Measurements from ENCODE around the gene BRF1.

Gene BRF1

GRCh38 chr14:105334383-105335230, 33.8 kb upstream of the BRF1 start:
- TF ChIP-seq EZH2 (IDR thresholded peaks at IDR 0.05) (no peak), FOXP2 (optimal IDR thresholded peaks at IDR 0.05; ENCODE audit: control extremely low read depth, extremely low read length, insufficient read depth) (no peak), POLR2AphosphoS5 (IDR thresholded peaks at IDR 0.05; ENCODE audit: borderline replicate concordance, low read depth, low read length) (no peak)
- DNase-seq (ENCODE audit: low read depth, low spot score) = no peak
- no peak overlapping the region for H3K9ac ChIP-seq (ENCODE audit: insufficient read length)
- H3K27ac ChIP-seq = no peak overlapping the region
- no peak overlapping the region for H3K4me3 ChIP-seq
- H3K9me3 ChIP-seq (ENCODE audit: low read depth, low read length) = no peaks in the 10 kb centered on the region
- no peaks in the 10 kb centered on the region for H3K36me3 ChIP-seq (ENCODE audit: insufficient read depth, low read length)

DNA sequence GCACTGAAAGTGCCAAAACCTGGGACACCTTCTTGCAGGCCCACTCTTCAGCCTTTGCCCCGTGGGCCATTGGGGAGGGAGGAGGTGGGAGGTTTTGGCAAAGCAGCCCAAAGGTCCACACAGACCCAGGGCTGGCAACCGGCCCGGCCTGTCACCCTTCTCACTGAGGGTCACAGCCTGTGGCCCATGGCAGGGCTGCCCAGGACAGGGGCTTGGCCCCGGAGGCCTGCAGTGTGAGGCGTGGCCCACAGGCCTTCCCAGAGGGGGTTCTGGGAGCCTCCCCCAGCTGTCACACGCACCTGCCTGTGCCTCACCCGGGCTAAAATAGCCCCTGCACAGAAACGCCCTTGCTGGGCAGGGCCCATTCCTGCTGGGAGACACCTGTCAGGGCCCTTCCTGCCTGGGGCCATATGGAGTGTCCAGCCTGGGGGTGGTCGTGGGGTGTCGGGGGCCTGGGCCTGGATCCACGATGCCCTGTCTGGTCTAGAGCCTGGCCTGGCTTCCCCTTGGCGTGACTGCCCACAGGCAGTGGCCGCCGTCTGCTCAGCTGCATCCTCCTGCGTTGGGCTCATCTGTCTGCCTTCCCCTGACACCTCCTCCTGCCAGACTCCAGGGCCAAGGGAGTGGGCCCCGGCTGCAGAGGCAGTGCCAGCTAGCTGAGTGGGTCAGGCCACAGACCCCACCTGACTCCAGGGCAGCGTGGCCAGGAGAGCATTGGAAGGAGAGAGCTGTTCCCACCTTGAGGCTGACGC, 33.0 kb upstream of the BRF1 start:
- Histone ChIP-seq H3K27ac (no peak overlapping the region), H3K4me3 (no peak overlapping the region), H3K36me3 (ENCODE audit: insufficient read depth, low read length) (no peaks in the 10 kb centered on the region), H3K9ac (ENCODE audit: insufficient read length) (no peak overlapping the region), H3K9me3 (ENCODE audit: low read depth, low read length) (no peaks in the 10 kb centered on the region)
- TF ChIP-seq EZH2 (IDR thresholded peaks at IDR 0.05) = no peak
- TF ChIP-seq FOXP2 (optimal IDR thresholded peaks at IDR 0.05; ENCODE audit: control extremely low read depth, extremely low read length, insufficient read depth) = no peak
- no peak for TF ChIP-seq POLR2AphosphoS5 (IDR thresholded peaks at IDR 0.05; ENCODE audit: borderline replicate concordance, low read depth, low read length)
- DNase-seq (ENCODE audit: low read depth, low spot score) = no peak

DNA sequence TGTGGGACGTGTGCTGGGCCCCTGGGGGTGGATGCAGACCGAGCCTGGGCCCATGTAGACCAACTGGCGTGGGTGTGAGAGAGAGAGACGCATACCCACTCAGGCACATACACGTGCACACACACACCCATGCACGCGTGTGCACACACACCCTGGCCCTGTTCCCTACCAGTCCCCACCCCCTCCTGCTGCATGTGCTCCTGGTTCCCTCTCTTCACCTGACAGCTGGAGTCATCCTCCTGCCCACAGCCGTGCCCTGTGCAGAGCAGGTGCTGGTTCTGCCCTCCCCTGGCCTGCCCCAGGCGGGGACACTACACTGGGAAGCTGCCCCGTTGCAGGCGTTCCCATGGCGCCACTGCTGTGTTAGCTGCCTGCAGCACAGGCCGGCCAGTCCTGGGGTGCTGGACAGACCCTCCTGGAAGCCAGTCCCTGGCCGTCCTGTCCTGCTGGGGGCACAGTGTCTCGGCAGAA, 32.3 kb upstream of the BRF1 start:
- no peak for DNase-seq (ENCODE audit: low read depth, low spot score)
- Histone ChIP-seq H3K9ac (ENCODE audit: insufficient read length) (no peak overlapping the region), H3K9me3 (ENCODE audit: low read depth, low read length) (no peaks in the 10 kb centered on the region), H3K27ac (no peak overlapping the region), H3K36me3 (ENCODE audit: insufficient read depth, low read length) (no peaks in the 10 kb centered on the region), H3K4me3 (no peak overlapping the region)
- no peak for TF ChIP-seq EZH2 (IDR thresholded peaks at IDR 0.05)
- no peak for TF ChIP-seq FOXP2 (optimal IDR thresholded peaks at IDR 0.05; ENCODE audit: control extremely low read depth, extremely low read length, insufficient read depth)

GRCh38 chr14:105332350-105332874, 31.6 kb upstream of the BRF1 start:
- H3K36me3 ChIP-seq (ENCODE audit: insufficient read depth, low read length) = no peaks in the 10 kb centered on the region
- H3K27ac ChIP-seq = no peak overlapping the region
- no peak for DNase-seq (ENCODE audit: low read depth, low spot score)
- H3K9ac ChIP-seq (ENCODE audit: insufficient read length) = no peak overlapping the region
- TF ChIP-seq FOXP2 (optimal IDR thresholded peaks at IDR 0.05; ENCODE audit: control extremely low read depth, extremely low read length, insufficient read depth) = no peak
- TF ChIP-seq POLR2AphosphoS5 (IDR thresholded peaks at IDR 0.05; ENCODE audit: borderline replicate concordance, low read depth, low read length) = no peak
- TF ChIP-seq EZH2 (IDR thresholded peaks at IDR 0.05) = no peak
- no peak overlapping the region for H3K4me3 ChIP-seq
- no peaks in the 10 kb centered on the region for H3K9me3 ChIP-seq (ENCODE audit: low read depth, low read length)

GRCh38 chr14:105331575-105332349, 31.0 kb upstream of the BRF1 start:
- no peak overlapping the region for H3K27ac ChIP-seq
- H3K4me3 ChIP-seq = no peak overlapping the region
- H3K9me3 ChIP-seq (ENCODE audit: low read depth, low read length) = no peaks in the 10 kb centered on the region
- no peak overlapping the region for H3K9ac ChIP-seq (ENCODE audit: insufficient read length)
- no peak for DNase-seq (ENCODE audit: low read depth, low spot score)
- TF ChIP-seq EZH2 (IDR thresholded peaks at IDR 0.05) (no peak), POLR2AphosphoS5 (IDR thresholded peaks at IDR 0.05; ENCODE audit: borderline replicate concordance, low read depth, low read length) (no peak), FOXP2 (optimal IDR thresholded peaks at IDR 0.05; ENCODE audit: control extremely low read depth, extremely low read length, insufficient read depth) (no peak)
- no peaks in the 10 kb centered on the region for H3K36me3 ChIP-seq (ENCODE audit: insufficient read depth, low read length)

GRCh38 chr14:105330491-105330895, 29.7 kb upstream of the BRF1 start:
- TF ChIP-seq FOXP2 (optimal IDR thresholded peaks at IDR 0.05; ENCODE audit: control extremely low read depth, extremely low read length, insufficient read depth) = no peak
- no peak for TF ChIP-seq POLR2AphosphoS5 (IDR thresholded peaks at IDR 0.05; ENCODE audit: borderline replicate concordance, low read depth, low read length)
- no peak for TF ChIP-seq EZH2 (IDR thresholded peaks at IDR 0.05)
- no peaks in the 10 kb centered on the region for H3K9me3 ChIP-seq (ENCODE audit: low read depth, low read length)
- no peak for DNase-seq (ENCODE audit: low read depth, low spot score)
- no peak overlapping the region for H3K4me3 ChIP-seq
- no peak overlapping the region for H3K9ac ChIP-seq (ENCODE audit: insufficient read length)
- H3K27ac ChIP-seq = no peak overlapping the region
- H3K36me3 ChIP-seq (ENCODE audit: insufficient read depth, low read length) = no peaks in the 10 kb centered on the region

DNA sequence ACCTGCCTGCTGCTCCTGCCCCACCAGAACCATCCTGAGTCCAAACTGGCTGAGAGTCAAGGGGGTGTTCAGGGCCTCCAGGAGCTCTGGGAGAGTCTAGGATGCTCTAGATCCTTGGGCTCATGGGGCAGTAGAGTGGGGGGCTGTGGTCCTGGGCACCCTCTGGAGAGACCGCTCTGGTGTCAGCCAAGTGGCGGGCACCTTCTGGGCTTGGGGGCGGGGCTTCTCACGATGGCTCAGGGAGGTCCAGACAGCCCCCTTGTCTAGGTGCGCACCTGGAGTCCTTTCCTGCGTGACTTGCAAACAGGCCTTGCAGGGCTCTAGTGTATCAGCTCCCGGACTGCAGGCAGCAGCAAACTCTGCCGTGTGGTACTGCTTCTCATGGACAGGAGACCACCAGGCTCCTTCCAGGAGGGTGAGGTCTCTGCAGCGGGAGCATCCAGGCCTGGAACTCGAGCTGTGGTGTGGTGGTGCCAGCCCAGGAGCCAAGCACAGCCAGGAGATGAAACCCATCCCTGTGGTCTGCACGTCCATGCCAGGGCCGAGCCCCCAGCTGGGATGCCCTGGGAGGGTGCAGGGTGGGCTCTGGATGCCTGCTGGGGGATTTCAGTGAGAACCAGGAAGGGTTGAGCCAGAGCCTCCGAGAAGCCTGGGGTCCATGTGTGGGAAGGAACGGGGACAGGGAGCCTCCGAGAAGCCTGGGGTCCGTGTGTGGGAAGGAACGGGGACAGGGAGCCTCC, 28.8 kb upstream of the BRF1 start:
- TF ChIP-seq FOXP2 (optimal IDR thresholded peaks at IDR 0.05; ENCODE audit: control extremely low read depth, extremely low read length, insufficient read depth) = no peak
- TF ChIP-seq EZH2 (IDR thresholded peaks at IDR 0.05) = no peak
- H3K36me3 ChIP-seq (ENCODE audit: insufficient read depth, low read length) = no peaks in the 10 kb centered on the region
- no peak for DNase-seq (ENCODE audit: low read depth, low spot score)
- no peak overlapping the region for H3K27ac ChIP-seq
- no peaks in the 10 kb centered on the region for H3K9me3 ChIP-seq (ENCODE audit: low read depth, low read length)
- no peak overlapping the region for H3K9ac ChIP-seq (ENCODE audit: insufficient read length)
- no peak overlapping the region for H3K4me3 ChIP-seq

Measured in SK-N-MC (cell line).